IPS-18c (cell line): ENCODE measurements around the gene HLCS.

ENCODE experiments used
- H3K4me3 ChIP-seq: 2 replicates; pipeline ENCODE4 v1.7.0; 2013; ENCODE audit warnings: low read depth, mild to moderate bottlenecking, low read length, moderate library complexity; ENCODE audit not compliant: insufficient read depth
- H3K9me3 ChIP-seq: one replicate; pipeline ENCODE4 v1.6.1; 2013; ENCODE audit warnings: mild to moderate bottlenecking, low read length, moderate library complexity; ENCODE audit not compliant: control insufficient read depth, insufficient read depth

Gene HLCS

GRCh38 chr21:36791180-36791579 is 175.3 kb downstream of the HLCS start:
- no peaks in the 10 kb centered on the region for H3K9me3 ChIP-seq
- H3K4me3 ChIP-seq: no peak overlapping the region

- H3K4me3 ChIP-seq: no peak overlapping the region
These were observed 175.9 kb downstream of the HLCS start for GRCh38 chr21:36790616-36791015.

GRCh38 chr21:36788120-36788638 is 178.3 kb downstream of the HLCS start:
- H3K4me3 ChIP-seq: no peak overlapping the region
- no peaks in the 10 kb centered on the region for H3K9me3 ChIP-seq

More at GRCh38 chr21:36790616-36791015, 175.9 kb downstream of the HLCS start:
- H3K9me3 ChIP-seq: no peaks in the 10 kb centered on the region

GRCh38 chr21:36786186-36786585 is 180.3 kb downstream of the HLCS start:
- Histone ChIP-seq H3K9me3 (no peaks in the 10 kb centered on the region), H3K4me3 (no peak overlapping the region)

GRCh38 chr21:36785615-36786014 is 180.9 kb downstream of the HLCS start:
- H3K4me3 ChIP-seq: no peak overlapping the region
- H3K9me3 ChIP-seq: no peaks in the 10 kb centered on the region

- H3K4me3 ChIP-seq: no peak overlapping the region
These were observed 181.5 kb downstream of the HLCS start for GRCh38 chr21:36784947-36785346.

GRCh38 chr21:36783612-36784374 is 182.7 kb downstream of the HLCS start:
- Histone ChIP-seq H3K9me3 (no peaks in the 10 kb centered on the region), H3K4me3 (no peak overlapping the region)

More at GRCh38 chr21:36784947-36785346, 181.5 kb downstream of the HLCS start:
- no peaks in the 10 kb centered on the region for H3K9me3 ChIP-seq

- H3K9me3 ChIP-seq: no peaks in the 10 kb centered on the region
- no peak overlapping the region for H3K4me3 ChIP-seq
These were observed 185.6 kb downstream of the HLCS start for GRCh38 chr21:36780861-36781260.

- H3K4me3 ChIP-seq: no peak overlapping the region
- H3K9me3 ChIP-seq: no peaks in the 10 kb centered on the region
These were observed 189.4 kb downstream of the HLCS start for GRCh38 chr21:36776981-36777617.

GRCh38 chr21:36773995-36774394 is 192.5 kb downstream of the HLCS start:
- Histone ChIP-seq H3K9me3 (no peaks in the 10 kb centered on the region), H3K4me3 (no peak overlapping the region)

GRCh38 chr21:36773117-36773516 is 193.4 kb downstream of the HLCS start:
- H3K9me3 ChIP-seq: no peaks in the 10 kb centered on the region
- no peak overlapping the region for H3K4me3 ChIP-seq

- Histone ChIP-seq H3K9me3 (no peaks in the 10 kb centered on the region), H3K4me3 (no peak overlapping the region)
These were observed 197.2 kb downstream of the HLCS start for GRCh38 chr21:36769051-36769839.

- Histone ChIP-seq H3K9me3 (no peaks in the 10 kb centered on the region), H3K4me3 (no peak overlapping the region)
These were observed 198.0 kb downstream of the HLCS start for GRCh38 chr21:36768496-36768895.

GRCh38 chr21:36767096-36767495 is 199.4 kb downstream of the HLCS start:
- no peak overlapping the region for H3K4me3 ChIP-seq
- H3K9me3 ChIP-seq: no peaks in the 10 kb centered on the region

- no peak overlapping the region for H3K4me3 ChIP-seq
- no peaks in the 10 kb centered on the region for H3K9me3 ChIP-seq
These were observed 200.0 kb downstream of the HLCS start for GRCh38 chr21:36766511-36766910.

- H3K9me3 ChIP-seq: no peaks in the 10 kb centered on the region
- no peak overlapping the region for H3K4me3 ChIP-seq
These were observed 201.2 kb downstream of the HLCS start for GRCh38 chr21:36765229-36765628.

- H3K4me3 ChIP-seq: no peak overlapping the region
- H3K9me3 ChIP-seq: no peaks in the 10 kb centered on the region
These were observed 203.2 kb downstream of the HLCS start for GRCh38 chr21:36763305-36763704.

GRCh38 chr21:36762642-36763041 is 203.8 kb downstream of the HLCS start:
- no peak overlapping the region for H3K4me3 ChIP-seq
- no peaks in the 10 kb centered on the region for H3K9me3 ChIP-seq
